ENCODE results near the gene PEX7. TPM values are rescaled to one million over a fixed set of nuclear protein-coding genes. Genes with fewer than 3 reads are reported as not detected.
"Not testable (repeated sequence)": the region's sequence is repeated elsewhere in the genome, so short reads cannot be mapped to it uniquely, and the experiment has no call there.

PEX7 gene
- total RNA-seq, 1 experiment from 2014 or later, result 23.1 TPM

DNA sequence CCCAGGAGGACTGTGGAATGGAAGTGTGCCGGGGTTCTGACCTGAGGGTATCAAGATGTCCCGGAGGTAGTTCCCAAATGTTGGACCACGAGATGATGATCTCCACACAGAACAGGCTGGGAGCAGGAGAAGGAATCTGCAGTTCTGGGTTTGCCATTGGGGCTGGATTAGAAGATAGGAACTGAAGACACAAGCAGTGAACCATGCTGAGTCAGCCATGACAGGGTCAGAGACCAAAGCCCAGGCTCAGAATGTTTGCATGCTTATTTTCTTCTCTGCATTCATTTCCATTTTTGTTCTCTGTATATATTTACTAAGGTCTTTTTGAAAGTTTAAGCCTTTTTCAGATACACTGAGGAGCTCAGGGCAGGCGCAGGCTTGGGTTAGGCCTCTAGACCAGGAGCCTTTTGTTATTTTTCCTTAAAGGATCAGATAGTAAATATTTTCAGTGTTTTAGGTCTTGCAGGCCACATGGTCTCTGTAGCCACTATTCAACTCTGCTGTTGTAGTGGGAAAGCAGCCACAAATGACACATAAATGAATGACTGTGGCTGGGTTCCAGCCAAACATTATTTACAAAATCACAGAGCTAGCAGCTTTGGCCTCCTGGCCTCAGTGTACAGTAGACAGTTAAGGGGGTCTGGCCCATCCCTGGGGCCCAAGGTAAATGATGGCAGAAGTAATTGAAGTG, 128.2 kb downstream of the PEX7 start:
- DNase-seq (ENCODE audit: low read depth), result no peak

DNA sequence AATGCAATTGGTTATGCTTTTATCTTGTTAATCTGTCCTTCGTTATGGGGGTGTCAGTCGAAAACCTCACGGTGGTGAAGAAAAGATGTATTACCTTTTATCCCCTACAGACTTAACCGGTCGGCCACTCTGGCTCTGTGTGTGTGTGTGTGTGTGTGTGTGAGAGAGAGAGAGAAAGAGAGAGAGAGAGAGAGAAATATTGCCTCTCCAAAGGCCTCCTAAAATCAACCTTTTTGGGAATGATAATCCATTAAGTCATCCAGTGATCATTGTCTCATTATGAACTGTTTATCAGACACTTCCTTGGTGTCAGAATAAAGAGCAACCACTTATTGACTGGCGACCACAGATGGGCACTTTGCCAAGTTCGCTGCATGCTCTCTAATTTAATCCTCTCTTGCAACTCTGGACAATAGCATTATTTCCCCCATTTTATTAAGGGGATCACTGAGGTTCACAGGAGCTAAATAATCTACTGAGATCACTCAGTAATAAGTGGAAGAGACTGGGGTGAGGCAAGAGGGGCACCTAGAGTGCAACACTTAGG, 130.4 kb downstream of the PEX7 start:
- no peak for DNase-seq (ENCODE audit: low read depth)

DNA sequence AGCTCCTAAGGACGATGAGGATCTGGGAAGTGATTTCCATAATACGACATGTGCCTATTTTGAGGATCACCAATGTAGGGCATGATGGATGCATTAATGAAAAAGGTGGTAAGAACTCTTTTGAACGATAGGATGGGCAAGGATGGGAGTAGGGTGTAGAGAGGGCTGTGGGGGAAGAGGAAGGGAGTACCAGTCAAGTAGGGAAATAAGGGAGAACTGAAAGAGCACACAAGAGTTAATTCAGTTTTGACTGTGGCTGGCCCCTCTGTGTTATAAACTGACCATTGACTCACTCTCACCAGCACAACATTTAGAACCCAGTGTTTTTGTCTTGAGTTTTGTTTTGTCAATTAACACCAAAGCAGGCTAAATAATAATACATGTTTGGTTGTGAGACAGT, 132.7 kb downstream of the PEX7 start:
- no peak for DNase-seq (ENCODE audit: low read depth)

DNA sequence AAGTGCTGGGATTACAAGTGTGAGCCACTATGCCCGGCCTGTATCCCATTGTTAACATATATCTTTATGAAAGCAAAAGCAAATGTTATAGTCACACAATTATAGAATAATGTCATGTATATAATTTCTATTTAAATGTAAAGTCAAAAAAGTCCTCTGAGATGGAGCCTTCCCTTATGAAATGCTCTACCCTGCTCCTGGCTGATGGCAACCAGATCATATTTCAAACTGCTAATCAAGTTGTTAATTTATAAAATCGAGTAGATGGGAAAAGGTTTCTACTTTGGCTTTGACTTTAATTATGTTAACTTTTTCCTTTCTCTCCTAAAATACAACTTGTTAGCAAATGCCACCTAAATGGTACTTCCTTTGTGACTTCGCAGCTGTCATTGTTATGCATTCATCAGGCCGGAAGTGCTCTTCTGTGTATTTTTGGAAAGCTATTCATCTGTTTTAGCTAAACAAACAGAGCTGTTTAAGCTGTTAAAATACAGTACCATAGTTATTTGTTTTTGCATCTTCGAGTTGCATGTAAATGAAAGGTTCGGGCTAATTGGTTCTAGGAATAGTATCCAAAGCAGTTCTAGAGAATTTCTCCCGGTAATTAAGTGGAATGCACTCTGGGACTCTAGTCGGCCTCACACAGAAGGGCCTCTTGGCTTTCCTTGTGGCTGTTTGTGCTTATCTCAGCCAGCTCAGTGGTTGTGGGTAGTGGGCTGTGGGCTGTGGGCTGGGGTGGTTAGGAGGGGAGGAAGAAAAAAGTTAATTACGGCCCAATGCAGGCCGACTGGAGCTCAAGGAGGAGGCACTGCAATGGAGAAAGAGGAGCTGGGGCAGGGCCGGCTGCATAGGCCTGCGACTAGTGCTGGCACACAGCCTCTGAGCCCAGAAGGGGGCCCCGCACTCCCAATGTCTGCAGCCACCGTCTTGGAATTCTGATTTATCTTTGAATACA, 134.5 kb downstream of the PEX7 start:
- DNase-seq (ENCODE audit: low read depth), result no peak

DNA sequence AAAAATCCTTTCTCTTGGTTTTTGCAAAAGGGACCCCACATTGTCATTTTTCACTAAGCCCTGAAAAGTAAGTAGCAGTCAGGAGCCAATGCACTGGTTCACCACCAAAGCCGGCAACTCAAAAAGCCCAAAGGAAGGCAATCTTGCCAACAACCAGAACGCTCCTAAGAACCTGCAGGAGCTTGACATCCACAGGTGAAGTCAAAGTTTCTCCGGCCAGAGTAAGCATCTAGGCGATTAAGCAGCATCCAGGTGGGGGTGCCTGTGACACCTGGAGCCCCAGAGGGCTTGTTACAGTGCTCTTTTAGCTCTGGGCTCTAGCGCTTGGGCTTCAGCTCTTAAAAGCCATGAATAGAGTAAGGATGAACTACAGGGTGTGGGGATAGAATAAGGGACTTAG, 135.8 kb downstream of the PEX7 start:
- no peak for DNase-seq (ENCODE audit: low read depth)

DNA sequence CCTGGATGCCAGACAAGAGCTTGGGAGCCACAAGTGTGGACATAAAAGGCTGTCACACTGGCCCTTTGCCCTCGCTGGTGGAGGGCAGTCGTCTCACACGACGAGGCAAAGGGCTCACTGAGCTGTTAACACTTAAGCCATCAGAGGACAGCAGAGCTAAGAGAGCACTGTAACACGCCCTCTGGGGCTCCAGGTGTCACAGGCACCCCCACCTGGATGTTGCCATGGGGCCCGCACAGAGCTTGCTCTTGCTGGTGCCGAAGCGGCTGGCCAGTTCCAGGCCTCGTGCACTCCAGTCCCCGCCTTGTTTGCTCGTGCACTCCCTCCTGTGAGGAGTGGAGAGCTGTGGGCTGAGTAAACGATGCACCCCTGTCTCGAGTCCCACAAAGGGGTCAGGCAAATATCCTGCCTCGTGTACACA, 137.1 kb downstream of the PEX7 start:
- no peak for DNase-seq (ENCODE audit: low read depth)

DNA sequence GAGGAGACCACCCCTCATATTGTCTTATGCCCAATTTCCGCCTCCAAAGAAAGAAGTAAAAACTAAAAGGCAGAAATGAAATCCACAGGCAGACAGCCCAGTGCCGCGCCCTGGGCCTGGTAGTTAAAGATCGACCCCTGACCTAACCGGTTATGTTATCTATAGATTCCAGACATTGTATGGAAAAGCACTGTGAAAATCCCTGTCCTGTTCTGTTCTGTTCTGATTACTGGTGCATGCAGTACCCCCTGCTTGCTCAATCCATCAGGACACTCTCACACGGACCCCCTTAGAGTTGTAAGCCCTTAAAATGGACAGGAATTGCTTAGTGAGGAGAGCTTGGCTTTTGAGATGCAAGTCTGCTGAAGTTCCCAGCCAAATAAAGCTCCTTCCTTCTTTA, 137.5 kb downstream of the PEX7 start:
- not testable (repeated sequence) for DNase-seq (ENCODE audit: low read depth)

DNA sequence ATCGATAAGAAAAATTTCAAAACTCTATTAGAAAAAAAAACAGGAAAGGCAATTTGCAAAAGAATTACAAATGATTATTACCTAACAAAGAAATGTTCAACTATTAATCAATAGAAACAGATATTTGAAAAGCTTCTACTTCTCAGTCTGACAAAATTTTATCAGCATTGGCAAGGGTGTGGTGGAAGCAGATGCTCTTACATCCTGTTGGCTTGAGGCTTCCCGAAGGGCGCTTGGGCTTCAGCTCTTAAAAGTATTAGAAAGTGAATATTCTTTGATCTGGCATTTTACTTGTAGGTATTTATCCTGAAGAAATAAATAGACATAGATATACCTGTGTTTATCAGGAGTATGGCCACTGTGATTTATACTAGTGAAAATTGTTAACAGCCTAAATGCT, 138.4 kb downstream of the PEX7 start:
- DNase-seq (ENCODE audit: low read depth), result no peak

DNA sequence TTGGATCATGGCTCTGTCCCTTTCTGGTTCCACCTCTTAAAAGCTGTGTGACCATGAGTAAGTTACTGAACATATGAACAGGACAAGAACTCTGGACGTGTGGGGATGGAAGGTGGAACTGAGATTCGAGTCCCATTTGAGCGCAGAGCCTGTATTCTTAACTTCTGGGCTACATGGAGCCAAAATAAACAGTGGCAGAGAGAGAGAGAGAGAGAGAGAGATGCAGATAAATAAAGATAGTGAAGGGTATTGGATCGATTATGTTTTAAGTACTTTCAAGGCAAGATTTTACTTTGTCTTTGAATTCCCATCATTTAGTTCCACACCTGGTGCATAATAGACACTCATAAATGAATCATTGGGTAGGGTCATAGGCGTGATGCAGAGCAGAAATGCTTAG, 139.5 kb downstream of the PEX7 start:
- no peak for DNase-seq (ENCODE audit: low read depth)

DNA sequence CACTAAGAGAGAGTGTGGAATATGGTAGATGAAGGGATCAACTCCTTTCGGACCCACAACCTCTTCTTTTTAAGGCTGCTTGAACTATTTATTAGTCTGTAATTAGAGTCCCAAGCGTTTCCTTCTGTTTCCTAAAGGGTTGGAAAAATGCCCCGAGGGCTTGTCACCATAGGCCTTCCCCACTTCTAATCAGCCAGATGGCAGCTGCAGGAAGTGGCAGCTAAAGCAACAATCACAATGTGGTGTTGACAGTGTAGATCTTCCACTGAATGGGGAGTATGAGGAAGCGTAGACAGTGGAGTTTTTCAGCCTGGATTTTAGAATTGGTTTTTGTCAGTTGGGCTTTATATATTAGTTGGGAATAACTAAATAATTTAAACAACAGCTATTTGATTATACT, 140.3 kb downstream of the PEX7 start:
- peak; percentile 29 for DNase-seq (ENCODE audit: low read depth)

DNA sequence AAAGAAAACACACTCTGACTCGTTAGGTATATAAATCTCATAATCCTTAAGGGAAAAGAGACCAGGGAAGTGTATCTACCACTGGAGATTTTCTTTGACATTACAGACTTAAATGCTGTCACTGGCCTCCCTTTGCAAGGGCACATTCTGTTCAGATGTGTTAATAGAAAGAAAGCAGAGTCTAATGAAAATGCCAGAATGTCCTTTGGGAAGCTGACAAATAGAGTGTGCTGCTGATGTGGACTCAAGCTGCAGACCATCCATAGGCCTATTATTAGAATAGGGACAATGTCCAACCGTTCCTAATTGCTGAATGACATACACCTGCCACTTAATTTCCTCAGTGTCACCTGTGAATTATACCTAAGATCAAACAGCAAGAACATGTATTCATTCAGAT, 140.9 kb downstream of the PEX7 start:
- no peak for DNase-seq (ENCODE audit: low read depth)

Other genes with a start within 250 kb of the PEX7 start
- 9.0 and 14.0 TPM in 2 replicates for gene MAP3K5, start 30.1 kb upstream of the PEX7 start, total RNA-seq (2014; rRNA removed; shearing (Covaris generic))
- not detected in 2 replicates for gene SLC35D3, start 99.7 kb downstream of the PEX7 start, total RNA-seq (2014; rRNA removed; shearing (Covaris generic))
- not detected in 2 replicates for gene IL20RA, start 222.4 kb downstream of the PEX7 start, total RNA-seq (2014; rRNA removed; shearing (Covaris generic))

Measured in M059J (cell line).